Prostate gland (tissue), 2 donors: Measurements from ENCODE around the gene B4GALT5. TPM values are rescaled to one million over a fixed set of nuclear protein-coding genes. Genes with fewer than 3 reads are reported as not detected.
"Not testable (repeated sequence)": the region's sequence is repeated elsewhere in the genome, so short reads cannot be mapped to it uniquely, and the experiment has no call there.

Experiments
- DNase-seq: peaks from one replicate; pipeline ENCODE4 v3.0.0-alpha.2; 2019; ENCODE audit warnings: low spot score
- H3K27ac ChIP-seq, 2 donors: fragments of 200-600 bp; sonication (generic); 2 replicates each; pipeline ENCODE4 v1.5.1; 2017 to 2019
- H3K27me3 ChIP-seq: fragments of 200-600 bp; sonication (generic); replicated peaks from 2 replicates; pipeline ENCODE4 v1.5.1; 2019; ENCODE audit not compliant: insufficient read depth
- H3K36me3 ChIP-seq, 2 donors: fragments of 200-600 bp; sonication (generic); 1 replicate in 1 of 2; 2 replicates in 1 of 2; pipeline versions ENCODE4 v1.5.1 to v1.8.1; 2017 to 2019
- H3K4me1 ChIP-seq: fragments of 200-600 bp; sonication (generic); replicated peaks from 2 replicates; pipeline ENCODE4 v1.5.1; 2019
- H3K4me3 ChIP-seq, 2 donors: fragments of 200-600 bp; sonication (generic); 2 replicates each; pipeline ENCODE4 v1.5.1; 2017 to 2019
- H3K9me3 ChIP-seq: fragments of 200-600 bp; sonication (generic); 2 replicates; pipeline ENCODE4 v1.5.1; 2017
- CTCF ChIP-seq, 4 experiments: fragments of 200-600 bp in 2 of 4; fragments of 450-650 bp in 2 of 4; sonication (generic) in 2 of 4; IDR thresholded peaks; 1 replicate in 3 of 4; 2 replicates in 1 of 4; pipeline ENCODE4 v1.5.1; 2016 to 2019; ENCODE audit warnings: antibody characterized with exemption in 4 of 4, mild to moderate bottlenecking in 2 of 4, moderate library complexity in 2 of 4
- POLR2A ChIP-seq: fragments of 450-650 bp; IDR thresholded peaks from one replicate; pipeline ENCODE4 v1.6.1; 2016; ENCODE audit warnings: antibody characterized with exemption, mild to moderate bottlenecking
- POLR2AphosphoS5 ChIP-seq: sonication (generic); formaldehyde crosslinking; IDR thresholded peaks from one replicate; pipeline ENCODE4 v1.6.1; 2017; ENCODE audit warnings: antibody characterized with exemption
- WGBS: methylation state at CpG from one replicate; pipeline ENCODE4 v1.1.5; 2018; 5-methylcytosine and 5-hydroxymethylcytosine counted together
- intact Hi-C: fragments of 100-400 bp; cut with DNase I; formaldehyde crosslinking; loops from one replicate; pipeline ENCODE4 v1.14.2; 2022
- total RNA-seq, 2 donors: library from RNA; depleted of rRNA; stranded (reverse); fragments of >200 nt; gene quantifications; one replicate each; pipeline ENCODE4 v1.1.0, GENCODE V29; 2016

B4GALT5 gene
- total RNA-seq, 2 donors from 2014 or later: 17.8 to 53.7 TPM

DNA sequence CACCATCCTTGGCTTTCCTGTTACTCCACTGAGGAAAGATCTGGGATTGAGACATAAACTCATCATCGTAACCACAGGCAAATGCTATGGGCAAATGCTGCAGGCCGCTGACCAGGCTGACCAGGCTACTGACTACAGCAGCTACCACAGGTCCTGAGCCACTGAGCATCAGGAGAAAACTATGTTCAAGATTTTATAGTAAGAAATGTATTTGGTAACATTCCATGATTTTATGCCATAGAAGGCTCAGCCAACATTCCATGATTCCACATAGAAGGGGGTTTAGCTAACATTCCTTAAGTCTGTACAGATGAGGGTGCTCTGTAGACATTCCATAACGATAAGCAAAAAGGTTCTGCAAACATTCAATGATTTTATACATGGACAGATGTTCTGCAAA is 16.1 kb upstream of the B4GALT5 start:
- H3K4me1 ChIP-seq: no peaks in the 10 kb centered on the region
- intact Hi-C loops: no loop called here
- no peaks in the 10 kb centered on the region for H3K36me3 ChIP-seq
- no peaks in the 10 kb centered on the region for H3K27me3 ChIP-seq
- no peak for DNase-seq
- TF ChIP-seq POLR2AphosphoS5 (no peak), CTCF (IDR thresholded peaks at IDR 0.05) (no peak), POLR2A (no peak)
- H3K9me3 ChIP-seq: no peaks in the 10 kb centered on the region
- no peak overlapping the region for H3K27ac ChIP-seq
- WGBS: 94% methylated on average over 3 of the region's 3 CpGs
- H3K4me3 ChIP-seq: no peak overlapping the region

DNA sequence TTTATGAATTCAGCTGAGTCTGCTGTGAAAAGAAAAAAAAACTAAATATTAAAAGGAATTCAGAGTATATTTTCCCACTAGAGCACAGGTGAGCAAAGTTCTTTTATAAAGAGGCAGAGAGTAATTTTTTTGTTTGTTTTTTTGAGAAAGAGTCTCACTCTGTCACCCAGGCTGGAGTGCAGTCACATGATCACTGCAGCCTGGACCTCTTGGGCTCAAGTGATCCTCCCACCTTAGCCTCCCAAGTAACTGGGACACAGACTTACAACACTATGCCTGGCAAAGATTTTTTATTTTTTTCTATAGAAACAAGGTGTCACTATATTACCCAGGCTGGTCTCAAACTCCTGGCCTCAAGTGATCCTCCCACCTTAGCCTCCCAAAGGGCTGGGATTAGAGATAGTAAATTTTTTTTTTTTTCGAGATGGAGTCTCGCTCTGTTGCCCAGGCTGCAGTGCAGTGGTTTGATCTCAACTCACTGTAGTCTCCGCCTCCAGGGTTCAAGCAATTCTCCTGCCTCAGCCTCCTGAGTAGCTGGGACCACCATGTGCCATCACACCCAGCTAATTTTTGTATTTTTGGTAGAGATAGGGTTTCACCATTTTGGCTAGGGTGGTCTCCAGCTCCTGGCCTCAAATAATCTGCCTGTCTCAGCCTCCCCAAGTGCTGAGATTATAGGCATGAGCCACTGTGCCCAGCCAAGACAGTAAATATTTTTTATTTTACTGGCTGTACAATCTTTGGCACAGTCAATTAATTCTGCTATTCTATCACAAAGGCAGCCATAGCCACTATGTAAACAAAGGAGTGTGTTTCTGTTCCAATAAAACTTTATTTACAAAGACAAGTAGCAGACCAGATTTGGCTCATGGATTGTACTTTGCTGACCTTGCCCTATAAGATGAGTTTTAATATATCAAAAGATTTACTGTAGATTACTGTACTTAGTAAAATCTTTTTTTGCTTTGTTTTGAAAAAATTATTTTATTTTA is 14.5 kb upstream of the B4GALT5 start:
- intact Hi-C loops: no loop called here
- TF ChIP-seq CTCF (IDR thresholded peaks at IDR 0.05): no peak
- peak; percentile 44 for TF ChIP-seq POLR2AphosphoS5
- no peak overlapping the region for H3K4me3 ChIP-seq
- no peaks in the 10 kb centered on the region for H3K27me3 ChIP-seq
- H3K4me1 ChIP-seq: no peaks in the 10 kb centered on the region
- no peaks in the 10 kb centered on the region for H3K9me3 ChIP-seq
- no peak for DNase-seq
- WGBS: 86% methylated on average over 3 of the region's 3 CpGs
- no peak overlapping the region for H3K27ac ChIP-seq
- no peaks in the 10 kb centered on the region for H3K36me3 ChIP-seq

DNA sequence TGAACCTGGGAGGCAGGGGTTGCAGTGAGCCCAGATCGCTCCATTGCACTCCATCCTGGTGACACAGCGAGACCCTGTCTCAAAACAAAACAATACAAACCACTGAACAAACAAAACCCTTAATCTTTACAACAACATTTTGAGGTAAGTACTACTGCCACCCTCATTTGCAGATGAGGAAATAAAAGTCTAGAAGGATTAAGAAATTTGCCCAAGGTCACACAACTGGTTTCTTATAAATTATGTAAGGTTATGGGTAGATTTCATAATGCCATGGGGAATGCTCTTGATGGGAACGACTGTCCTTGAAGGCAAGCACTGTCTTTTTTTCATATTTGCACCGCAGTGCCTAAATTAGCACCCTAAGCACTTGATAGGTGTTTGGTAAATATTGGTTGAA is 13.8 kb upstream of the B4GALT5 start:
- intact Hi-C loops: no loop called here
- H3K36me3 ChIP-seq: no peaks in the 10 kb centered on the region
- 78% methylated on average over 4 of the region's 4 CpGs for WGBS

DNA sequence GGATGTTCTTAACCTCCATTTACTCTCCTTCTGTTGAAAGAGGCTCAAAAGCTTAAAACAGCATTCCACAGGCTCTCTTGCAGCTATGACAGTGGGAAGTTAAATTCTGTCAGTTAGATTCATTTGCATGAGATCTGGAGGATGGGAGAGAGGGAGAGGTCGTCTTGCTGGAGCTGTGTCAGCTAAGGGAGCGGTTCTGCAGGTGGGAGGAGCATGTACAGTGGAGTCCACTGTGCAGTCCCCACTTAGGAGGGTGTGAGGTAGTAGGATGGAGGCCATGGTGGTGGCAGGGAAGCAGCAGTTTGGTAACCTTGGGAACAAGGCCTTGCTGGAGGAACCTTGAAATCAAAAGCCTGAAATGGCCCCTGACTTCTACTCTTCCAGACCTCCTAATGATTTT is 12.0 kb upstream of the B4GALT5 start:
- WGBS: 89% methylated on average over 2 of the region's 2 CpGs

More for the DNA sequence above, 13.8 kb upstream of the B4GALT5 start:
- no peak overlapping the region for H3K4me3 ChIP-seq
- H3K4me1 ChIP-seq: no peaks in the 10 kb centered on the region
- no peak overlapping the region for H3K27ac ChIP-seq
- no peaks in the 10 kb centered on the region for H3K27me3 ChIP-seq
- no peak for TF ChIP-seq POLR2A
- no peak for TF ChIP-seq CTCF (IDR thresholded peaks at IDR 0.05)
- TF ChIP-seq POLR2AphosphoS5: no peak
- no peak for DNase-seq
- H3K9me3 ChIP-seq: no peaks in the 10 kb centered on the region

GRCh38 chr20:49725224-49725606 is 11.5 kb upstream of the B4GALT5 start:
- WGBS: 96% methylated on average over 7 of the region's 7 CpGs
- DNase-seq, H3K4me3 ChIP-seq, H3K9me3 ChIP-seq, H3K27me3 ChIP-seq, H3K36me3 ChIP-seq, H3K4me1 ChIP-seq, H3K27ac ChIP-seq, intact Hi-C loops: not testable (repeated sequence)

More for the DNA sequence above, 12.0 kb upstream of the B4GALT5 start:
- H3K4me1 ChIP-seq: no peaks in the 10 kb centered on the region
- H3K4me3 ChIP-seq: no peak overlapping the region
- H3K36me3 ChIP-seq: no peaks in the 10 kb centered on the region
- H3K27ac ChIP-seq: no peak overlapping the region
- no peak for TF ChIP-seq POLR2A
- no peak for TF ChIP-seq CTCF (IDR thresholded peaks at IDR 0.05)
- TF ChIP-seq POLR2AphosphoS5: no peak
- H3K27me3 ChIP-seq: no peaks in the 10 kb centered on the region
- intact Hi-C loops: no loop called here
- no peaks in the 10 kb centered on the region for H3K9me3 ChIP-seq
- no peak for DNase-seq
